ENCODE measurements around the gene RECK.

The RECK gene

DNA sequence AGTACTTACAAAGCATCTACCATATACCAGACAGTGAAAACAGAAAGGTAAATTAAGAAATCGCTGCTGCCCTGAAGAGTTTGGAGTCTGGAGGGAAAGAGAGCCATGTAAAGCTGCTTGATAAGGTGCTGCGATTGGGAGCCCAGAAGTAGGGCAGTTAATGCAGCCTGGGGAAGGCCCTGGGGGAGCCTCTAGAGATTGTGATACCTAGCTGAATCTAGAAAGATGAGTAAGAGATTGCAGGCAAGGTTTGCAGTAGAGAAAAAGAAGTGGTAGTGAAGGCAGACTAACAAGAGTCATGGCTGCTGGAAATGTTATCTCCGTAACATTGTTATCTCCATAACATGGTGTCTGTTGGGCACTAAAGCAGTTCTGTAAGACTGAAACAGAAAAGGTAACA lies 75.8 kb downstream of the RECK start:
- no peak overlapping the region for H3K27ac ChIP-seq
- CTCF ChIA-PET = interaction anchor here (0.6 kb wide), 1 partner anchor 78 kb away, joined by 3 read pairs; the partner anchor contains the start of gene CLTA
- POLR2A ChIA-PET (ENCODE audit: low non-redundant PET) = no interaction called here
- DNase-seq (ENCODE audit: low spot score) = no peak
- TF ChIP-seq, protein P1, sequence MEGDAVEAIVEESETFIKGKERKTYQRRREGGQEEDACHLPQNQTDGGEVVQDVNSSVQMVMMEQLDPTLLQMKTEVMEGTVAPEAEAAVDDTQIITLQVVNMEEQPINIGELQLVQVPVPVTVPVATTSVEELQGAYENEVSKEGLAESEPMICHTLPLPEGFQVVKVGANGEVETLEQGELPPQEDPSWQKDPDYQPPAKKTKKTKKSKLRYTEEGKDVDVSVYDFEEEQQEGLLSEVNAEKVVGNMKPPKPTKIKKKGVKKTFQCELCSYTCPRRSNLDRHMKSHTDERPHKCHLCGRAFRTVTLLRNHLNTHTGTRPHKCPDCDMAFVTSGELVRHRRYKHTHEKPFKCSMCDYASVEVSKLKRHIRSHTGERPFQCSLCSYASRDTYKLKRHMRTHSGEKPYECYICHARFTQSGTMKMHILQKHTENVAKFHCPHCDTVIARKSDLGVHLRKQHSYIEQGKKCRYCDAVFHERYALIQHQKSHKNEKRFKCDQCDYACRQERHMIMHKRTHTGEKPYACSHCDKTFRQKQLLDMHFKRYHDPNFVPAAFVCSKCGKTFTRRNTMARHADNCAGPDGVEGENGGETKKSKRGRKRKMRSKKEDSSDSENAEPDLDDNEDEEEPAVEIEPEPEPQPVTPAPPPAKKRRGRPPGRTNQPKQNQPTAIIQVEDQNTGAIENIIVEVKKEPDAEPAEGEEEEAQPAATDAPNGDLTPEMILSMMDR (conservative IDR thresholded peaks at IDR 0.05; ENCODE audit: low read depth) = no peak

DNA sequence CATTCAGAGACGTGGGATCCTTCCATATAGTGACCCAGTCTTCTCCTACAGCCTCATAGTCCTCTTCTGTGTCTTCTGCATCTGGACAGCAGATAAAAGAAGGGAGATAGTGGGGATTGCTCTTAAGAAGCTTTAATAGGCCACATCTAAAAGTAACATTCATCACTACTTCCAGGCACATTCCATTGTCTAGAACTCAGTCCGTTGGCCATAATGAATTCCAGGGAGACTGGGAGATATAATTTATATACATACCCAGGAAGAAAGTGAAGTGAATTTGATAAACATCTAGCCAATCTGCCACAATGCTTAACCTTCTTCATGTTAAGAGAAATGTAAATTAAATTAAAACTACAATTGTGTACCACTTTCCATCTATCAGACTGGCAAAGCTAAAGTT lies 77.3 kb downstream of the RECK start:
- DNase-seq (ENCODE audit: low spot score) = no peak
- TF ChIP-seq, protein P1 (conservative IDR thresholded peaks at IDR 0.05; ENCODE audit: low read depth) = no peak
- ChIA-PET POLR2A (ENCODE audit: low non-redundant PET) (no interaction called here), CTCF (interaction anchor here (1.2 kb wide), 1 partner anchor 168 kb away, joined by 4 read pairs; no protein-coding TSS in a partner anchor)
- H3K27ac ChIP-seq = no peak overlapping the region

DNA sequence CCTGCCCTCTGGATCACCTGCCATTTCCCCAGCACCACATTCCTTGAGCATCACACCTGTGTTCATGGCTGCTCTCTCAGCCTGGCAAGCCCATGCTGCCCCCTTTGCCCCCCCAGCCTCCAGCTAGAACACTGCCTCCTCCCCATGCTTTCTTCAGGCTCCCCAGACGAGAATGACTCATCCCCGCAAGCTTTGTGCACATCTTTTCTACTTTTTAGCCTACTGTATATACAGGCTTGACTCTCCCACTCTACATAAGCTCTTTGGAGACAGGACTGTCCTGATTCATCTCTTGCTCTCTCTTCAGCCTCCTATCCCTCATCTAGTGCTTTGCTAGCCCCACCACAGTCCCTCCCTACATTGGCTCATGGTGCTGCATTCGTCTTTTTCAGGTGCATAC lies 79.9 kb downstream of the RECK start:
- TF ChIP-seq, protein P1 (conservative IDR thresholded peaks at IDR 0.05; ENCODE audit: low read depth) = no peak
- DNase-seq (ENCODE audit: low spot score) = no peak
- no peak overlapping the region for H3K27ac ChIP-seq
- CTCF ChIA-PET = interaction anchor here (0.6 kb wide), 1 partner anchor 73 kb away, joined by 3 read pairs; no protein-coding TSS in a partner anchor
- POLR2A ChIA-PET (ENCODE audit: low non-redundant PET) = no interaction called here

DNA sequence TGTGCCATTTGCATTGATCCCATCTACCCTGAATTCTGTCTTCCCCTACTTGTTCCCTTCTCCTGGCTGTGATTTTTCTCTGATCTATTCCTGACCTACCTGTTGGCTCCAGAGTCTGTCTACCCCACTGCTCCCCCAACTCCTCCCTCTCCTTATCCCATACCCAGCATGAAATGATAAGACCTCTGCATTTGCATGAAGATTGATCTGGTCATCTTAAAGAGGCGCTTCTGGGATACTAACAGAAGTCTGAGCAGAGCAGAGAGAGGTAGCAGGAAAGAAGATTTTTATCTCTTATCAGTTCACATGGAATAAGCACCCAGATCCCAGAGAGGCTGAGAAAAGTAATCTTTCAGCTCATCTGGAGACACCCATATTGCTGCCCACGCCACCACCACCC lies 81.5 kb downstream of the RECK start:
- CTCF ChIA-PET = interaction anchor here (0.6 kb wide), 1 partner anchor 33 kb away, joined by 3 read pairs; no protein-coding TSS in a partner anchor
- POLR2A ChIA-PET (ENCODE audit: low non-redundant PET) = no interaction called here
- no peak for DNase-seq (ENCODE audit: low spot score)
- TF ChIP-seq, protein P1 (conservative IDR thresholded peaks at IDR 0.05; ENCODE audit: low read depth) = no peak
- H3K27ac ChIP-seq = no peak overlapping the region

DNA sequence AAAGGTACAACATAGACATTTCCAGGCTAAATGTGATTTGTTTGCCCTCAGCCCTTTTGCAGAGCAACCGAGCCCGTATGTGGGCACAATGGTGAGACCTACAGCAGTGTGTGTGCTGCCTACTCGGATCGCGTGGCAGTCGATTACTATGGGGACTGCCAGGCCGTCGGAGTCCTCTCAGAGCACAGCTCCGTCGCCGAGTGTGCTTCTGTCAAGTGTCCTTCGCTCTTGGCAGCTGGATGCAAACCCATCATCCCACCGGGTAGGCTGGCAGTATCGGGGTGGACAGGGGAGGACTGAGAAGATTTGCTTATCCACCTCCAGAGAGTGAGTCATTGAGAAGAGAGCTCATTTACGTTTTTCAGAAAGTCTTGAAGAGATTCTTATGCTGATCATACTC lies 82.0 kb downstream of the RECK start:
- H3K27ac ChIP-seq = no peak overlapping the region
- DNase-seq (ENCODE audit: low spot score) = no peak
- CTCF ChIA-PET = interaction anchor here (0.6 kb wide), 1 partner anchor 32 kb away, joined by 3 read pairs; no protein-coding TSS in a partner anchor
- POLR2A ChIA-PET (ENCODE audit: low non-redundant PET) = no interaction called here
- TF ChIP-seq, protein P1 (conservative IDR thresholded peaks at IDR 0.05; ENCODE audit: low read depth) = no peak

DNA sequence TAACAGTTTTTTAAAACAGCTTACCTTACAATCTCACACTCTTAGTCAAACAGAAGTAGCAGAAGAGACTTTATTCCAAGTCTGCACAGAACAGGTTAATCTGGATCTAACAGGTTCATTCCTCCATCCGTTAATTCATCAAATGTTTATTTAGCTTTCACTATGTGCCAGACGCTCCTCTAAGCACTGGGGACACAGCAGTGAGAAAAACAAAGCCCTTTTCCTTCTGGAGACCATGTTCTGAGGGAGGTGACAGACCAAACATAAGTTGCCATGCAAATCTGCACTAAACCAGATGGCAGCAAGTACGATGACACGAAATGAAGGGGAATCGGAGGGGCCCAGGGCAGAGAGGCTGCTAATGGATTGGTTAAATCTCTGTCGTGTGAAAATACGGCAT lies 82.8 kb downstream of the RECK start:
- no peak overlapping the region for H3K27ac ChIP-seq
- ChIA-PET POLR2A (ENCODE audit: low non-redundant PET) (no interaction called here), CTCF (no interaction called here)
- DNase-seq (ENCODE audit: low spot score) = no peak
- TF ChIP-seq, protein P1 (conservative IDR thresholded peaks at IDR 0.05; ENCODE audit: low read depth) = no peak
